AG04450 (cell line): ENCODE measurements around the gene DENND2A. TPM values are rescaled to one million over a fixed set of nuclear protein-coding genes. Genes with fewer than 3 reads are reported as not detected.

Experiments used
- CTCF ChIA-PET: fragments of 300-600, 350-600 bp; formaldehyde crosslinking; extraction: SDS; loops from one replicate; lab custom pipeline; 2022; ENCODE audit warnings: antibody characterized with exemption, inconsistent platforms; lab: Charles Lee
- POLR2A ChIA-PET: fragments of 350-600 bp; formaldehyde crosslinking; extraction: SDS; loops from one replicate; lab custom pipeline; 2021; ENCODE audit warnings: antibody characterized with exemption, inconsistent platforms; lab: Yijun Ruan, JAX
- DNase-seq: peaks from one replicate; pipeline ENCODE4 v3.0.0-alpha.2; 2011; ENCODE audit warnings: low read depth, low spot score
- H3K27ac ChIP-seq: one replicate; pipeline ENCODE4 v1.5.1; 2012; ENCODE audit warnings: low read depth, low read length, control low read depth
- H3K27me3 ChIP-seq: one replicate; pipeline ENCODE4 v1.6.0; 2012; ENCODE audit warnings: low read length; ENCODE audit not compliant: control insufficient read depth, insufficient read depth
- H3K4me3 ChIP-seq: 2 replicates; pipeline ENCODE4 v1.5.1; 2011; ENCODE audit warnings: mild to moderate bottlenecking, low read depth, low read length, control low read depth
- H3K9me3 ChIP-seq: 2 replicates; pipeline ENCODE4 v1.5.1; 2012; ENCODE audit warnings: low read length; ENCODE audit not compliant: control insufficient read depth, insufficient read depth
- CTCF ChIP-seq: IDR thresholded peaks from 2 replicates; pipeline ENCODE4 v1.5.1; 2011; ENCODE audit warnings: low read depth, low read length, control low read depth, inconsistent platforms
- polyA plus RNA-seq: library from polyadenylated mRNA; depleted of rRNA; stranded (reverse); fragments of >200 nt; gene quantifications from 2 replicates; pipeline ENCODE4 v1.2.3, GENCODE V29; 2011

The DENND2A gene
- polyA plus RNA-seq, 1 experiment = 40.8 TPM

- DNase-seq = no peak
- Histone ChIP-seq H3K4me3 (no peak overlapping the region), H3K27ac (peak overlapping the region; percentile 31), H3K9me3 (no peaks in the 10 kb centered on the region), H3K27me3 (no peaks in the 10 kb centered on the region)
- ChIA-PET CTCF (interaction anchor here (0.5 to 0.8 kb wide), 4 partner anchors 25 to 93 kb away, joined by 3 to 4 read pairs (median 4); no protein-coding TSS in a partner anchor), POLR2A (interaction anchor here (0.6 to 0.7 kb wide), 2 partner anchors 68 to 134 kb away, joined by 3 to 6 read pairs; no protein-coding TSS in a partner anchor)
- no peak for TF ChIP-seq CTCF
Observed at GRCh38 chr7:140610204-140611165, 30.1 kb downstream of the DENND2A start.

- ChIA-PET POLR2A (interaction anchor here (0.7 kb wide), 1 partner anchor 133 kb away, joined by 3 read pairs; no protein-coding TSS in a partner anchor), CTCF (interaction anchor here (0.7 kb wide), 1 partner anchor 26 kb away, joined by 4 read pairs; no protein-coding TSS in a partner anchor)
- H3K27ac ChIP-seq = no peak overlapping the region
Observed at GRCh38 chr7:140609646-140610045, 31.0 kb downstream of the DENND2A start.

GRCh38 chr7:140607441-140607989 lies 33.1 kb downstream of the DENND2A start:
- POLR2A ChIA-PET = interaction anchor here (0.9 to 1.8 kb wide), 6 partner anchors 19 to 65 kb away, joined by 3 to 12 read pairs (median 4); partner anchors contain the start of gene DENND2A
- no peak for DNase-seq
- TF ChIP-seq CTCF = no peak
- CTCF ChIA-PET = interaction anchor here (0.9 to 1.6 kb wide), 2 partner anchors 10 to 13 kb away, joined by 3 to 6 read pairs; no protein-coding TSS in a partner anchor
- Histone ChIP-seq H3K27me3 (no peaks in the 10 kb centered on the region), H3K27ac (peak overlapping the region; percentile 100), H3K4me3 (no peak overlapping the region), H3K9me3 (no peaks in the 10 kb centered on the region)

More at GRCh38 chr7:140609646-140610045, 31.0 kb downstream of the DENND2A start:
- no peak overlapping the region for H3K4me3 ChIP-seq
- no peak for DNase-seq
- H3K27me3 ChIP-seq = no peaks in the 10 kb centered on the region
- H3K9me3 ChIP-seq = no peaks in the 10 kb centered on the region
- no peak for TF ChIP-seq CTCF

- peak; percentile 48 for TF ChIP-seq CTCF
- Histone ChIP-seq H3K27me3 (no peaks in the 10 kb centered on the region), H3K4me3 (no peak overlapping the region), H3K27ac (peak overlapping the region; percentile 100), H3K9me3 (no peaks in the 10 kb centered on the region)
- peak; percentile 88 for DNase-seq
- CTCF ChIA-PET = interaction anchor here (1.1 to 1.5 kb wide), 3 partner anchors 13 to 48 kb away, joined by 3 to 6 read pairs (median 4); no protein-coding TSS in a partner anchor
- POLR2A ChIA-PET = interaction anchor here (1.0 to 2.5 kb wide), 7 partner anchors 15 to 127 kb away, joined by 3 to 33 read pairs (median 7); partner anchors contain the start of gene DENND2A
Observed at GRCh38 chr7:140605337-140605736, 35.3 kb downstream of the DENND2A start.
